ENCODE measurements around the gene GUCY1A2. TPM values are rescaled to one million over a fixed set of nuclear protein-coding genes. Genes with fewer than 3 reads are reported as not detected.

GUCY1A2 gene
- total RNA-seq, 1 experiment from 2014 or later, result 0.55 TPM

DNA sequence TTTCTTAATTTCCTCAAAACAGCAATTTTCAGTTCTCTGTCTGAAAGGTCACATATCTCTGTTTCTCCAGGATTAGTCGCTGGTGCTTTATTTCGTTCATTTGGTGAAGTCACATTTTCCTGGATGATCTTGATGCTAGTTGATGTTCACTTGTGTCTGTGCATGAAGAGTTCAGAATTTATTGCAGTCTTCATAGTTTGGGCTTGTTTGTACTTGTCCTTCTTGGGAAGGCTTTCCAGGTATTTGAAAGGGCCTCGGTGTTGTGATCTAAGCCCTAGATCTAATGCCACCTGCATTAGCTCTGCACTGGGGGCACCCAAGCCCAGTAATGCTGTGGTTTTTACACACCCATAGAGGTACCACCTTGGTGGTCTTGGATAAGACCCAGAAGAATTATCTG is 228.9 kb downstream of the GUCY1A2 start:
- Histone ChIP-seq H2AFZ (ENCODE audit: low read length) (no peak overlapping the region), H3K27ac (ENCODE audit: insufficient read length, low read depth, low read length) (no peak overlapping the region), H2BK120ac (ENCODE audit: low read depth, low read length, poor library complexity, severe bottlenecking) (no peak overlapping the region), H3T11ph (ENCODE audit: low read length) (no peak overlapping the region), H3K27me3 (ENCODE audit: insufficient read depth, low read length) (no peaks in the 10 kb centered on the region), H3K9me3 (ENCODE audit: control insufficient read depth, low read depth, low read length) (no peaks in the 10 kb centered on the region), H4K91ac (ENCODE audit: insufficient read length, low read depth, low read length) (no peak overlapping the region), H2AK5ac (ENCODE audit: insufficient read length, low read length) (no peak overlapping the region), H4K5ac (ENCODE audit: insufficient read length, low read depth, low read length) (no peak overlapping the region), H3K23me2 (ENCODE audit: insufficient read length, low read depth, low read length, poor library complexity, severe bottlenecking) (no peaks in the 10 kb centered on the region), H3K4me2 (ENCODE audit: insufficient read depth, insufficient read length, low read length) (no peak overlapping the region), H3K4ac (ENCODE audit: low read depth, low read length) (no peak overlapping the region), H3K56ac (ENCODE audit: insufficient read length, low read depth, low read length) (no peak overlapping the region), H3K4me1 (ENCODE audit: insufficient read depth, low read length) (no peaks in the 10 kb centered on the region), H4K8ac (replicated peaks; ENCODE audit: insufficient read length, low read depth, low read length) (no peak overlapping the region), H2BK20ac (ENCODE audit: low read depth, low read length, poor library complexity, severe bottlenecking) (no peak overlapping the region), H2BK15ac (ENCODE audit: low read depth, low read length) (no peak overlapping the region), H2BK12ac (ENCODE audit: insufficient read length, low read depth, low read length) (no peak overlapping the region), H3K9ac (ENCODE audit: extremely low read depth, insufficient read length, low read length) (no peak overlapping the region), H3K79me2 (ENCODE audit: insufficient read depth, low read length) (no peaks in the 10 kb centered on the region), H3K14ac (ENCODE audit: insufficient read depth, low read length) (no peak overlapping the region), H4K20me1 (ENCODE audit: control insufficient read depth, insufficient read depth, insufficient read length) (no peaks in the 10 kb centered on the region), H3K18ac (ENCODE audit: insufficient read length, low read depth, low read length) (no peak overlapping the region), H2BK5ac (ENCODE audit: insufficient read length, low read length) (no peak overlapping the region), H3K79me1 (ENCODE audit: insufficient read depth, low read depth, low read length, poor library complexity, severe bottlenecking) (no peaks in the 10 kb centered on the region), H3K23ac (ENCODE audit: insufficient read length, low read depth, low read length) (no peak overlapping the region)
- no peak for DNase-seq
- peaks cover 8 to 14% of the 10 kb centered on the region in 2 experiments; a peak in 3 of 5 replicates for H3K9me3 Mint-ChIP-seq
- peaks cover 6 to 10% of the 10 kb centered on the region in 2 experiments for H3K4me1 Mint-ChIP-seq
- TF ChIP-seq CTCF (conservative IDR thresholded peaks at IDR 0.05), result no peak
- H3K4me3 Mint-ChIP-seq, result no peak overlapping the region
- H3K36me3 Mint-ChIP-seq (ENCODE audit: insufficient read depth in 1 of 3, low read depth in 3 of 3), result peaks cover 3 to 11% (median 5%) of the 10 kb centered on the region in 3 experiments; a peak in 5 of 7 replicates
- H3K27ac Mint-ChIP-seq, result no peak overlapping the region
- H3K27me3 Mint-ChIP-seq (ENCODE audit: low read depth), result no peaks in the 10 kb centered on the region
- WGBS (ENCODE audit: extremely low coverage, insufficient read length, low lambda C conversion rate), result no CpG with 5 or more reads among the region's 3 CpGs

All from H9 (cell line).